Effector memory CD4-positive, alpha-beta T cell (primary cell): ENCODE data around the gene WAS.
A peak's percentile ranks its signal among the peaks of the same experiment; 100 is the strongest.
"Not testable (repeated sequence)": the region's sequence is repeated elsewhere in the genome, so short reads cannot be mapped to it uniquely, and the experiment has no call there.

Experiments
- DNase-seq, 3 donors: peaks; one replicate each; pipeline ENCODE4 v3.0.0-alpha.2; 2020
- H3K27ac ChIP-seq: 2 replicates; pipeline ENCODE4 v1.7.0; 2013; ENCODE audit warnings: mild to moderate bottlenecking, low read length, moderate library complexity; ENCODE audit not compliant: insufficient read depth, poor library complexity, severe bottlenecking
- H3K27me3 ChIP-seq: replicated peaks from 2 replicates; pipeline ENCODE4 v1.7.0; 2013; ENCODE audit warnings: mild to moderate bottlenecking, low read length; ENCODE audit not compliant: insufficient read depth, control insufficient read depth, poor library complexity, severe bottlenecking
- H3K36me3 ChIP-seq: 2 replicates; pipeline ENCODE4 v1.7.0; 2013; ENCODE audit warnings: mild to moderate bottlenecking, low read length, moderate library complexity; ENCODE audit not compliant: control insufficient read depth, insufficient read depth
- H3K4me1 ChIP-seq: 2 replicates; pipeline ENCODE4 v1.7.0; 2013; ENCODE audit warnings: low read length, mild to moderate bottlenecking; ENCODE audit not compliant: control insufficient read depth, insufficient read depth, poor library complexity, severe bottlenecking
- H3K4me3 ChIP-seq: 2 replicates; pipeline ENCODE4 v1.7.0; 2013; ENCODE audit warnings: low read length, low read depth, mild to moderate bottlenecking; ENCODE audit not compliant: insufficient read depth, poor library complexity, severe bottlenecking
- H3K9me3 ChIP-seq: 2 replicates; pipeline ENCODE4 v1.7.0; 2013; ENCODE audit warnings: mild to moderate bottlenecking, low read length, moderate library complexity; ENCODE audit not compliant: control insufficient read depth
- total RNA-seq, 3 donors: gene quantifications; one replicate each; lab custom pipeline; 2026; lab: John Stamatoyannopoulos, UW

Gene WAS
- 50.8 to 93.3 (median 58.4) reads per million in 3 donors for total RNA-seq

- H3K9me3 ChIP-seq = no peaks in the 10 kb centered on the region
- DNase-seq = peak; percentile 8 to 33 (median 27)
- no peaks in the 10 kb centered on the region for H3K27me3 ChIP-seq
- peak within 1 kb of the TSS; percentile 65 for H3K4me3 ChIP-seq
- H3K36me3 ChIP-seq = peaks cover 27% of the 10 kb centered on the region
- H3K4me1 ChIP-seq = peaks cover 13% of the 10 kb centered on the region
- peak within 1 kb of the TSS; percentile 71 for H3K27ac ChIP-seq
Observed at GRCh38 chrX:48683411-48683982, at the start of gene WAS. Gene WAS (plus strand): TSS chrX:48683799. CDS start chrX:48683854, 55 bp downstream.

- Histone ChIP-seq H3K27ac (no peak overlapping the region), H3K9me3 (no peaks in the 10 kb centered on the region), H3K4me3 (no peak overlapping the region), H3K36me3 (no peaks in the 10 kb centered on the region), H3K4me1 (no peaks in the 10 kb centered on the region), H3K27me3 (no peaks in the 10 kb centered on the region)
- no peak for DNase-seq
Observed at GRCh38 chrX:48636301-48636700, 47.3 kb upstream of the WAS start.

GRCh38 chrX:48636776-48637175 lies 46.8 kb upstream of the WAS start:
- H3K4me3 ChIP-seq = no peak overlapping the region
- no peaks in the 10 kb centered on the region for H3K9me3 ChIP-seq
- no peak for DNase-seq
- H3K4me1 ChIP-seq = no peaks in the 10 kb centered on the region
- no peaks in the 10 kb centered on the region for H3K27me3 ChIP-seq
- no peaks in the 10 kb centered on the region for H3K36me3 ChIP-seq
- no peak overlapping the region for H3K27ac ChIP-seq

- DNase-seq = no peak
- Histone ChIP-seq H3K27ac (no peak overlapping the region), H3K4me3 (no peak overlapping the region), H3K9me3 (no peaks in the 10 kb centered on the region), H3K4me1 (no peaks in the 10 kb centered on the region), H3K27me3 (no peaks in the 10 kb centered on the region), H3K36me3 (no peaks in the 10 kb centered on the region)
Observed at GRCh38 chrX:48645669-48646068, 37.9 kb upstream of the WAS start.

GRCh38 chrX:48648336-48648751 lies 35.3 kb upstream of the WAS start:
- H3K27me3 ChIP-seq = no peaks in the 10 kb centered on the region
- H3K4me1 ChIP-seq = no peaks in the 10 kb centered on the region
- H3K36me3 ChIP-seq = no peaks in the 10 kb centered on the region
- no peak overlapping the region for H3K4me3 ChIP-seq
- no peak overlapping the region for H3K27ac ChIP-seq
- H3K9me3 ChIP-seq = no peaks in the 10 kb centered on the region
- DNase-seq = peak; percentile 2 to 13 (median 12)

- Histone ChIP-seq H3K27me3 (no peaks in the 10 kb centered on the region), H3K9me3 (no peaks in the 10 kb centered on the region), H3K36me3 (no peaks in the 10 kb centered on the region), H3K4me1 (no peaks in the 10 kb centered on the region), H3K4me3 (no peak overlapping the region), H3K27ac (no peak overlapping the region)
- DNase-seq = no peak
Observed at GRCh38 chrX:48649102-48649501, 34.5 kb upstream of the WAS start.

- DNase-seq, H3K27me3 ChIP-seq, H3K36me3 ChIP-seq, H3K4me3 ChIP-seq, H3K4me1 ChIP-seq, H3K9me3 ChIP-seq, H3K27ac ChIP-seq: not testable (repeated sequence)
Observed at GRCh38 chrX:48652055-48652579, 31.5 kb upstream of the WAS start.

- not testable (repeated sequence) for H3K27ac ChIP-seq, DNase-seq, H3K4me1 ChIP-seq, H3K9me3 ChIP-seq, H3K4me3 ChIP-seq, H3K27me3 ChIP-seq, H3K36me3 ChIP-seq
Observed at GRCh38 chrX:48654746-48655145, 28.9 kb upstream of the WAS start.

GRCh38 chrX:48659686-48660085 lies 23.9 kb upstream of the WAS start:
- not testable (repeated sequence) for H3K4me1 ChIP-seq, H3K4me3 ChIP-seq, H3K36me3 ChIP-seq, DNase-seq, H3K27ac ChIP-seq, H3K9me3 ChIP-seq, H3K27me3 ChIP-seq

GRCh38 chrX:48663241-48663640 lies 20.4 kb upstream of the WAS start:
- Histone ChIP-seq H3K27me3 (no peaks in the 10 kb centered on the region), H3K36me3 (no peaks in the 10 kb centered on the region), H3K9me3 (no peaks in the 10 kb centered on the region), H3K27ac (no peak overlapping the region), H3K4me1 (no peaks in the 10 kb centered on the region), H3K4me3 (no peak overlapping the region)
- no peak for DNase-seq
